CD4-positive, alpha-beta T cell (primary cell): Measurements from ENCODE around the gene POU2F3. TPM values are rescaled to one million over a fixed set of nuclear protein-coding genes. Genes with fewer than 3 reads are reported as not detected.

Source experiments
- ATAC-seq: fragments of 200-7000 bp; cut with Tn5 transposase; one replicate; pipeline ENCODE4 v1.10.0; 2022; ENCODE audit warnings: mild to moderate bottlenecking; ENCODE audit not compliant: poor library complexity
- CTCF ChIA-PET: fragments of 350-600 bp; sonication (Branson Sonifier 250); formaldehyde crosslinking; loops from one replicate; lab custom pipeline; 2021; ENCODE audit warnings: antibody characterized with exemption, inconsistent platforms; lab: Charles Lee
- POLR2A ChIA-PET: fragments of 350-600 bp; sonication (Branson Sonifier 250); formaldehyde crosslinking; loops from one replicate; lab custom pipeline; 2021; ENCODE audit warnings: antibody characterized with exemption, inconsistent platforms; lab: Charles Lee
- DNase-seq, 14 experiments: peaks; one replicate each; pipeline ENCODE4 v3.0.0-alpha.2; 2013 to 2020; ENCODE audit warnings: mixed read lengths in 2 of 14
- H3K27ac ChIP-seq, 2 donors: one replicate each; pipeline versions ENCODE4 v1.5.1 to v1.7.0; 2013; ENCODE audit warnings: low read length in 2 of 2, low read depth in 1 of 2, mild to moderate bottlenecking in 1 of 2
- H3K27me3 ChIP-seq, 2 experiments: 1 replicate in 1 of 2; 2 replicates in 1 of 2; pipeline versions ENCODE4 v1.6.1 to v1.7.0; 2013; ENCODE audit warnings: low read length in 2 of 2, control low read depth in 1 of 2, mild to moderate bottlenecking in 1 of 2, moderate library complexity in 1 of 2; ENCODE audit not compliant: insufficient read depth in 2 of 2, control insufficient read depth in 1 of 2
- H3K36me3 ChIP-seq: one replicate; pipeline ENCODE4 v1.6.1; 2013; ENCODE audit warnings: low read length, control low read depth; ENCODE audit not compliant: insufficient read depth
- H3K4me1 ChIP-seq: one replicate; pipeline ENCODE4 v1.6.1; 2013; ENCODE audit warnings: low read length, control low read depth; ENCODE audit not compliant: insufficient read depth
- H3K4me3 ChIP-seq: one replicate; pipeline ENCODE4 v1.5.1; 2013; ENCODE audit warnings: mild to moderate bottlenecking, low read length, moderate library complexity
- H3K9me3 ChIP-seq, 2 experiments: 1 replicate in 1 of 2; 2 replicates in 1 of 2; pipeline versions ENCODE4 v1.6.1 to v1.7.0; 2013; ENCODE audit warnings: low read length in 2 of 2, mild to moderate bottlenecking in 2 of 2, control low read depth in 1 of 2, moderate library complexity in 1 of 2; ENCODE audit not compliant: control insufficient read depth in 1 of 2, insufficient read depth in 1 of 2
- H3K27ac Mint-ChIP-seq: one replicate; pipeline ENCODE4 v1.8.0; 2020; ENCODE audit warnings: mixed read lengths
- H3K27me3 Mint-ChIP-seq: one replicate; pipeline ENCODE4 v1.8.0; 2021; ENCODE audit warnings: mixed read lengths
- H3K36me3 Mint-ChIP-seq: one replicate; pipeline ENCODE4 v1.8.0; 2021; ENCODE audit warnings: low read depth, mixed read lengths
- H3K4me1 Mint-ChIP-seq: one replicate; pipeline ENCODE4 v1.8.0; 2021; ENCODE audit warnings: low read depth, mixed read lengths
- H3K4me3 Mint-ChIP-seq: one replicate; pipeline ENCODE4 v1.8.0; 2020; ENCODE audit warnings: mild to moderate bottlenecking, mixed read lengths
- H3K9me3 Mint-ChIP-seq: one replicate; pipeline ENCODE4 v1.8.0; 2020; ENCODE audit warnings: mixed read lengths
- CTCF ChIP-seq: fragments of 200-600 bp; IDR thresholded peaks from one replicate; pipeline ENCODE4 v1.8.0; 2022; ENCODE audit warnings: antibody characterized with exemption, mild to moderate bottlenecking
- intact Hi-C, 2 experiments: fragments of 100-400 bp; cut with DNase I in 1 of 2; cut with micrococcal nuclease in 1 of 2; formaldehyde crosslinking; loops; one replicate each; pipeline versions ENCODE4 v1.15.1 to v1.9.0; 2023 to 2025; cut with DNase I, micrococcal nuclease
- total RNA-seq, 174 experiments: library from RNA in 2 of 174; stranded (reverse) in 2 of 174; gene quantifications; one replicate each; pipeline ENCODE4 v1.2.3 and lab custom pipeline; 2021 to 2026

The POU2F3 gene
- total RNA-seq, 2 experiments from 2014 or later = not detected

- H3K36me3 ChIP-seq = no peaks in the 10 kb centered on the region
- no peaks in the 10 kb centered on the region for H3K9me3 ChIP-seq
- no peak for TF ChIP-seq CTCF
- peaks cover 7 to 10% of the 10 kb centered on the region in 2 experiments for H3K27me3 ChIP-seq
- peaks cover 23% of the 10 kb centered on the region for H3K4me1 ChIP-seq
- Mint-ChIP-seq H3K4me1 (peaks cover 20% of the 10 kb centered on the region), H3K36me3 (peaks cover 9% of the 10 kb centered on the region), H3K27me3 (peaks cover 31% of the 10 kb centered on the region), H3K27ac (no peak overlapping the region), H3K4me3 (peak overlapping the region; percentile 6), H3K9me3 (no peaks in the 10 kb centered on the region)
- no peak overlapping the region for H3K27ac ChIP-seq
- no peak overlapping the region for H3K4me3 ChIP-seq
- ChIA-PET POLR2A (no interaction called here), CTCF (interaction anchor here (1.7 kb wide), 1 partner anchor 478 kb away, joined by 3 read pairs; the partner anchor contains the start of gene NECTIN1)
- no peak for DNase-seq
- no peak for ATAC-seq
- intact Hi-C loops = no loop called here
These were observed 32.4 kb upstream of the POU2F3 start for GRCh38 chr11:120207512-120207911.

GRCh38 chr11:120208001-120208441, 31.9 kb upstream of the POU2F3 start:
- no peaks in the 10 kb centered on the region for H3K36me3 ChIP-seq
- H3K9me3 Mint-ChIP-seq = no peaks in the 10 kb centered on the region
- H3K36me3 Mint-ChIP-seq = peaks cover 9% of the 10 kb centered on the region
- H3K27ac ChIP-seq = no peak overlapping the region
- peak overlapping the region; percentile 26 for H3K4me3 Mint-ChIP-seq
- peaks cover 7 to 10% of the 10 kb centered on the region in 2 experiments for H3K27me3 ChIP-seq
- CTCF ChIA-PET = interaction anchor here (1.7 kb wide), 1 partner anchor 479 kb away, joined by 3 read pairs; the partner anchor contains the start of gene NECTIN1
- no peak for ATAC-seq
- peaks cover 22% of the 10 kb centered on the region for H3K4me1 Mint-ChIP-seq
- H3K27ac Mint-ChIP-seq = no peak overlapping the region
- peaks cover 31% of the 10 kb centered on the region for H3K27me3 Mint-ChIP-seq
- POLR2A ChIA-PET = no interaction called here
- no peak overlapping the region for H3K4me3 ChIP-seq
- TF ChIP-seq CTCF = no peak
- intact Hi-C loops = no loop called here
- H3K9me3 ChIP-seq = no peaks in the 10 kb centered on the region
- no peak for DNase-seq
- H3K4me1 ChIP-seq = peaks cover 23% of the 10 kb centered on the region

GRCh38 chr11:120208777-120209176, 31.2 kb upstream of the POU2F3 start:
- peaks cover 25% of the 10 kb centered on the region for H3K4me1 Mint-ChIP-seq
- POLR2A ChIA-PET = no interaction called here
- peaks cover 23% of the 10 kb centered on the region for H3K4me1 ChIP-seq
- TF ChIP-seq CTCF = no peak
- H3K27ac ChIP-seq = no peak overlapping the region
- H3K9me3 Mint-ChIP-seq = no peaks in the 10 kb centered on the region
- no peaks in the 10 kb centered on the region for H3K36me3 ChIP-seq
- ATAC-seq = no peak
- peak overlapping the region; percentile 26 for H3K4me3 Mint-ChIP-seq
- peaks cover 31% of the 10 kb centered on the region for H3K27me3 Mint-ChIP-seq
- peaks cover 9% of the 10 kb centered on the region for H3K36me3 Mint-ChIP-seq
- intact Hi-C loops = no loop called here
- no peak overlapping the region for H3K27ac Mint-ChIP-seq
- CTCF ChIA-PET = interaction anchor here (1.7 kb wide), 1 partner anchor 480 kb away, joined by 3 read pairs; the partner anchor contains the start of gene NECTIN1
- no peak overlapping the region for H3K4me3 ChIP-seq
- DNase-seq = peak in 2 of 14 experiments; percentile 63 to 73
- no peaks in the 10 kb centered on the region for H3K9me3 ChIP-seq
- peaks cover 7 to 10% of the 10 kb centered on the region in 2 experiments for H3K27me3 ChIP-seq
